IMR-90 (cell line): Measurements from ENCODE around the gene PPP1R13B.

Experiments
- BHLHE40 ChIP-seq: fragments of 150-350 bp; IDR thresholded peaks from 2 replicates; pipeline ENCODE4 v1.6.1; 2016; ENCODE audit warnings: mild to moderate bottlenecking, low read depth, low read length
- CTCF ChIP-seq: conservative IDR thresholded peaks from 2 replicates; pipeline ENCODE4 v1.5.1; 2012; ENCODE audit warnings: mild to moderate bottlenecking, low read depth, low read length, improper control_type of control experiment
- MAFK ChIP-seq: IDR thresholded peaks from 2 replicates; pipeline ENCODE4 v1.6.1; 2012; ENCODE audit warnings: low read depth, low read length, improper control_type of control experiment
- MAZ ChIP-seq: IDR thresholded peaks from 2 replicates; pipeline ENCODE4 v1.6.1; 2012; ENCODE audit warnings: low read depth, mild to moderate bottlenecking, low read length, improper control_type of control experiment, moderate library complexity, borderline replicate concordance
- MXI1 ChIP-seq: IDR thresholded peaks from 2 replicates; pipeline ENCODE4 v1.6.1; 2012; ENCODE audit warnings: low read depth, mild to moderate bottlenecking, low read length, moderate library complexity, borderline replicate concordance
- NFE2L2 ChIP-seq: fragments of 150-350 bp; IDR thresholded peaks from 2 replicates; pipeline ENCODE4 v1.6.1; 2016; ENCODE audit warnings: low read depth, mild to moderate bottlenecking, low read length
- POLR2A ChIP-seq: IDR thresholded peaks from 2 replicates; pipeline ENCODE4 v1.6.1; 2012; ENCODE audit warnings: mild to moderate bottlenecking, low read depth, low read length
- RAD21 ChIP-seq: IDR thresholded peaks from 2 replicates; pipeline ENCODE4 v1.6.1; 2012; ENCODE audit warnings: low read length, improper control_type of control experiment
- RCOR1 ChIP-seq: IDR thresholded peaks from 2 replicates; pipeline ENCODE4 v1.6.1; 2012; ENCODE audit warnings: mild to moderate bottlenecking, low read length, improper control_type of control experiment; ENCODE audit not compliant: insufficient replicate concordance
- RFX5 ChIP-seq: IDR thresholded peaks from 2 replicates; pipeline ENCODE4 v1.8.0; 2012; ENCODE audit warnings: low read depth, mild to moderate bottlenecking, low read length, moderate library complexity
- USF2 ChIP-seq: fragments of 150-350 bp; IDR thresholded peaks from 2 replicates; pipeline ENCODE4 v1.6.1; 2017; ENCODE audit warnings: mild to moderate bottlenecking, antibody characterized with exemption, low read length, low read depth

- no peak for TF ChIP-seq RAD21
- TF ChIP-seq USF2 = no peak
- TF ChIP-seq CTCF = no peak
- TF ChIP-seq BHLHE40 = no peak
- no peak for TF ChIP-seq POLR2A
- TF ChIP-seq RCOR1 = no peak
- no peak for TF ChIP-seq MAFK
- no peak for TF ChIP-seq RFX5
- TF ChIP-seq MAZ = no peak
- no peak for TF ChIP-seq NFE2L2
- no peak for TF ChIP-seq MXI1
These were observed 45.0 kb downstream of the PPP1R13B start for GRCh38 chr14:103802356-103802755.
